ENCODE results near the gene NDUFS2.
"Not testable (repeated sequence)": the region's sequence is repeated elsewhere in the genome, so short reads cannot be mapped to it uniquely, and the experiment has no call there.

NDUFS2 gene

DNA sequence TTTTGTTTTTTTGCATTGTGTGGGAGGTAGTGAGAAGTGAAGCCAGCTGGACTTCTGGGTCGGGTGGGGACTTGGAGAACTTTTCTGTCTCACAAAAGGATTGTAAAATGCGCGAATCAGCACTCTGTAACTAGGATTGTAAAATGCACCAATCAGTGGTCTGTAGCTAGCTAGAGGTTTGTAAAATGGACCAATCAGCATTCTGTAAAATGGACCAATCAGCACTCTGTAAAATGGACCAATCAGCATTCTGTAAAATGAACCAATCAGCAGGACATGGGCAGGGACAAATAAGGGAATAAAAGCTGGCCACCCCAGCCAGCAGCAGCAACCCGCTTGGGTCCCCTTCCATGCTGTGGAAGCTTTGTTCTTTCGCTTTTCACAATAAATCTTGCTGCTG lies 47.9 kb downstream of the NDUFS2 start:
- DNase-seq (ENCODE audit: low read depth in 2 of 2), result not testable (repeated sequence)

DNA sequence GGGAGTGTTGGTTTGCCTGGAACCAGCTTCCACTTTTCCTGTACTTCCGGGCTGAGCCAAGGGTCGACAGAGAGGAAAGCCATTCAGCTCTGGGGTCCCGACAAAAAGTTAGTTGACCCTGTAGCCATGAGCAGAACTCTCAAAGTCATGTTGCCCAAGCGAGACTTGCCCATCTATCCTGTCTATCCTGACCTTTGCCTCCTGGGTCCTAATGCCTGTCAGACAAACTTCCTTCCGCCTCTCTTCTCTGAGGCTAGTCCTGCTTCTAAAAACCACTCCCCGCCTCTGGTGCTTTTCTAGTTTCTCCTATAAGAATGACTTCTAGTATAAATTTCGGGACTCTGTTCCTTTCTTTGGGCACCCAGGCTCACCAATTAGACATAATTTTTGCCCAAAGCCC lies 48.7 kb downstream of the NDUFS2 start:
- DNase-seq (ENCODE audit: low read depth in 2 of 2), result no peak

DNA sequence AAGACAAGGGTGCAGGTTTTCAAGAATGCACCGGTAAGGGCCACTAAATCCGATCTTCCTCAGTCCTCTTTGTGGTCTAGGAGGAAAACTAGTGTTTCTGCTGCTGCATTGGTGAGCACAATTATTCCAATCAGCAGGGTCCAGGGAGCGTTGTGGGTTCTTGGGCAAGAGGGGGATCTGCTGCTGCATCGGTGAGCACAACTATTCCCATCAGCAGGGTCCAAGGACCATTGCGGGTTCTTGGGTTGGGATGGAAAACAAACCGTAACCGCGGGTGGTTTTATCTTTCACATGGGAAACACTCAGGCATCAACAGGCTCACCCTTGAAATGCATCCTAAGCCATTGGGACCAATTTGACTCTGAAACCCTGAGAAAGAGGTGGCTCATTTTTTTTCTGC lies 49.4 kb downstream of the NDUFS2 start:
- DNase-seq (ENCODE audit: low read depth in 2 of 2), result no peak

DNA sequence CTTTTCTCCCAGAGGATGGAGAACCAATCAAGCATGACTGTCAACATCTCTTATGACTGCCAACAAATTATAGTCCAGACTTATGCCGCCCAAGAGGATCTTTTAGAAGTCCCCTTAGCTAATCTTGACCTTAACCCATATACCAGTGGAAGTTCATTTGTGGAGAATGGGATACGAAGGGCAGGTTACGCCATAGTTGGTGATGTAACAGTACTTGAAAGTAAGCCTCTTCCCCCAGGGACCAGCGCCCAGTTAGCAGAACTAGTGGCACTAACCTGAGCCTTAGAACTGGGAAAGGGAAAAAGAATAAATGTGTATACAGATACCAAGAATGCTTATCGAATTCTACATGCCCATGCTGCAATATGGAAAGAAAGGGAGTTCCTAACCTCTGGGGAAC lies 53.1 kb downstream of the NDUFS2 start:
- DNase-seq (ENCODE audit: low read depth in 2 of 2), result not testable (repeated sequence)

DNA sequence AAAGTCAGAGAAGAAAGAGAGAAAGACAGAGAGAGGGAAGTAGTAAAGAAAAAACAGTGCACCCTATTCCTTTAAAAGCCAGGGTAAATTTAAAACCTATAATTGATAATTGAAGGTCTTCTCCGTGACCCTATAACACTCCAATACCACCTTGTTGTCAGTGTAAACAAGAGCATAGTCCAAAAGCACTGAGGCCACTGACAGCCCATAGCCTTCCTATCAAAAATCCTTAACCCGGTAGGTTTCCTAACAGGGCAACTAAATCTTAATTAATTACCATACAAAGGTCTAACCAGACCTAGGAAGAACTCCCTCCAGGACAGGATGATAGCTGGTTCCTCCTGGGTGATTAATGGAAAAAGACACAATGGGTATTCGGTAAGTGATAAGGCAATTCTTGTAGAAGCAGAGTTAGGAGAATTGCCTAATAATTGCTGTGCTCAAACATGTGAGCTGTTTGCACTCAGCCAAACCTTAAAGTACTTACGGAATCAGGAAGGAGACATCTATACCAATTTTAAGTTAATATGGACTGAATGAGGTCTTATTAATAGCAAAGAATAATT lies 53.9 kb downstream of the NDUFS2 start:
- not testable (repeated sequence) for DNase-seq (ENCODE audit: low read depth in 2 of 2)

DNA sequence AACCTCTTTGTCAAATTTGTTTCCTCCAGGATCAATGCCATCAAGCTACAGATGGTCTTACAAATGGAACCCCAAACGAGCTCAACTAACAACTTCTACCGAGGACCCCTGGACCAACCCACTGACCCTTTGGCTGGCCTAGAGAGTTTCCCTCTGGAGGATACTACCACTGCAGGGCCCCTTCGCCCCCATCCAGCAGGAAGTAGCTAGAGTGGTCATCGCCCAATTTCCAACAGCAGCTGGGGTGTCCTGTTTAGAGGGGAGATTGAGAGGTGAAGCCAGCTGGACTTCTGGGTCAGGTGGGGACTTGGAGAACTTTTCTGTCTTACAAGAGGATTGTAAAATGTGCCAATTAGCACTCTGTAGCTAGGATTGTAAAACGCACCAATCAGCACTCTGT lies 54.9 kb downstream of the NDUFS2 start:
- not testable (repeated sequence) for DNase-seq (ENCODE audit: low read depth in 2 of 2)

DNA sequence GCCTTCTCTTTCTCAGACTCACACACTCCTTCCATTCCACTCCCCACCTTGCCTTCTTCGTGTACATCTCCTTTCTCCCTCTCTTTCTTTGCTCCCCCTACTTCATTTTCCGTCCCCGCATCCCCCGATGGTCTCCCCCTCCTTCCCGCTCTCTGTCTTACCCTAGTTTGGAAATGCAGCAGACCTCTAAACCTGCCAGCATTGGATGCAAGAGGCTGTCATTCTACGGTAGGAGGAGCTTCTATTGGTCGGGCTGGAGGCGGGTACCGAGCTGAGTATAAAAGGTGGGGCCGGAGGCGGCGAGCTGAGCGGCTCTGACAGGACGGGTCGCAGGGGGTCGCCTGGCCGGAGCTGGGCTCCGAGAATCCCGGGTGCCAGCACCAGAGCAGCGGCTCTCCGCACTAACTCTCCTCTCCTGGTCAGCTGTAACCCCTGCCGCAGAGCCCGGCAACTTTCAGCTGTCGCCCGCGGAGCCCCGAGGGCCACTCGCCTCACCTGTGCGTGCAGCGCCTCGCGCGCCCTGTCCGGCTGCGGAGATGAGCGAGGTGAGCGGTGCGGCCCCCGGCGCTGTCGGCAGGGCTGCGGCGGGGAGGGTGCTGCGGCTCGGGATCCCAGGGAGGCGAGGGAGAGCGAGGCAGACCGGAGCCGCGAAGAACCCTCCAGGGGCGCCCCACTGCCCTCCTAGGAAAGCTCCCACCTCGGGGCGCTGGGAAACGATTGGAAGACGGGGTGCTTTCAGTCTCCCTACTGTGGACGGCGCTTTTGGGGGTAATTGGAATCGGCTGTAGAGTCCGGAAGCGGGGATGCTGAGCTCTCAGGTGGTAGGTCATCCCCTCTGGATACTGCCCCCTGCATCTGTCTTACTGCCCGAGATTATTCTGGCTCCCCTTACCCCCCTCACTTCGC lies 56.5 kb downstream of the NDUFS2 start, which contains the start of gene PCP4L1:
PCP4L1 (plus strand) TSS at position 307 of the 906 bp plus-strand sequence; CDS start at position 537, 230 bp downstream.
- DNase-seq (ENCODE audit: low read depth in 2 of 2), result peak; percentile 10 to 35

DNA sequence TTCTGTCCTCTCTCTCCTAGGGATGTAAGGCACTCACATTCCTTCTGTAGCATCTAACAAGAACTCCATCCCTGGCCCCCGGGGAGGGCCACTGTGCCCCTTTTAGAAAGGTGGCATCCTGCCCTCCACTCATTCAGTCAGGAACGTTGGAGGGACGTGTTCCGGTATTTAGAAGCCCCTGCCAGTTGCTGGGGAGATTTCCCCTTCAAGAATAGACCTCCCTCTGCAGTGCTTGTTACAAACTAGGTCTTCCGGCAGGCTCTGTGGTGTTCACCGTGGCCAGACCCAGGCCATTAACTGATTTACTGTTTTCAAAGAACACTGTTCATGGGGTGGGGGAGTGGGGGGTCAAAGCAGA lies 57.2 kb downstream of the NDUFS2 start:
- DNase-seq (ENCODE audit: low read depth in 2 of 2), result no peak

DNA sequence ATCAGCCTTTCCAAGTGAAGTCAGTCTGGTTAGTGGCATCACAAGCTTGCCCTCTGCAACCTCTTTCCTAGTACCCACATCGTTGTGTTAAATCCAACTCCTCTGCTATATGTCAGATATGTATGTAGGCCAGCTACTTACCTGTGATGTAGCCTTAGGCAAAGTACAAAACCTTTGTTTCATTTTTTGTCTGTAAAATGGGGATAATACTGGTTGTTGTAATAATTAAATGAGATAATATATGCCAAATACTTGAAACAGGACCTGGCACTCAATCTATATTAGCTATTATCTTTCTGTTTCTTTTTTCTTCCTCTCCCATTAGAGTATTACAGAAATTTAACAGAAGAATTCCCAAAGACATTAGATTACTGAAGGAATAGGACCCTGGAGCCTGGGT lies 57.6 kb downstream of the NDUFS2 start:
- no peak for DNase-seq (ENCODE audit: low read depth in 2 of 2)

DNA sequence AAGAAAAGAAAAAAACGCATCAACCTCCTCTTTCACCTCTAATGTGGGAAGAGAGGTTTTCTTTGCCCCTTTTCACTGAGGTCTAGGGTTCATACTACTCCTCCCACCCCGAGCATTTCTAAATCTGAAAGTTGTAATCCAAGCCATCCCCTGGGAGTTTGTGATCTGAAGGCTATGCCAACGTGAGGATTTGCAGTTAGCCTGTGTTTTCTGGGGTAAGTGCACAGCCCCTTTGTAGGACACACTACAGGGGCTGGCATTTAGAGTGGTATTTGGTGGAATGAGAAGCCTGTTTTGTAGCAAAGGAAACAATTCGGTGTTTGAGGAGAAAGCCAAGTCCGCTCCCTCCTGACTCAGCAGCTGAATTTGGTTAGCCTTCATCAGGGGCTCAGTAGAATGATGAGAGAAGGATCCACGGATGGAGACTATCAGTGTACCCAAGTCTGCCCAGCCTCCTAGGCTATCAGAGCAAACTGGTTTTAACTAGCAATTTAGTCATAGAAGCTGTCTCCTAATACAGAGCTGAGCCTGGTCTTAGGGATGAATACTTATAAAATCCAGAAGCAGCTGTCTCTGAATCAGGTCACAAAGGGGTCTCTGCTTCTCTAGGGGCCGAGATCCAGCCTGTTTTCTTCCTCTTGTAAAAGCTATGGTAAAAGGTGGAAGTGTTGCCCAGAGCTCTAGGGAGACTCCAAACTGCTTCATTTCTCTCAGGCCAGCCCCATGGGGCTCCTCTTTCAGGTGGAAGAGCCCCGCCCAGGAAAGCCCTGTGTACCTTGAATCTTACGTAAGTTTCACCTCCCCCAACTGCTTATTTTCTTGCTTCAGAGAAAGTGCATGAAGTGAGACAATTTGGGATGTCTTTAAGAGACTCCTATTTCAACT lies 58.5 kb downstream of the NDUFS2 start:
- no peak for DNase-seq (ENCODE audit: low read depth in 2 of 2)

DNA sequence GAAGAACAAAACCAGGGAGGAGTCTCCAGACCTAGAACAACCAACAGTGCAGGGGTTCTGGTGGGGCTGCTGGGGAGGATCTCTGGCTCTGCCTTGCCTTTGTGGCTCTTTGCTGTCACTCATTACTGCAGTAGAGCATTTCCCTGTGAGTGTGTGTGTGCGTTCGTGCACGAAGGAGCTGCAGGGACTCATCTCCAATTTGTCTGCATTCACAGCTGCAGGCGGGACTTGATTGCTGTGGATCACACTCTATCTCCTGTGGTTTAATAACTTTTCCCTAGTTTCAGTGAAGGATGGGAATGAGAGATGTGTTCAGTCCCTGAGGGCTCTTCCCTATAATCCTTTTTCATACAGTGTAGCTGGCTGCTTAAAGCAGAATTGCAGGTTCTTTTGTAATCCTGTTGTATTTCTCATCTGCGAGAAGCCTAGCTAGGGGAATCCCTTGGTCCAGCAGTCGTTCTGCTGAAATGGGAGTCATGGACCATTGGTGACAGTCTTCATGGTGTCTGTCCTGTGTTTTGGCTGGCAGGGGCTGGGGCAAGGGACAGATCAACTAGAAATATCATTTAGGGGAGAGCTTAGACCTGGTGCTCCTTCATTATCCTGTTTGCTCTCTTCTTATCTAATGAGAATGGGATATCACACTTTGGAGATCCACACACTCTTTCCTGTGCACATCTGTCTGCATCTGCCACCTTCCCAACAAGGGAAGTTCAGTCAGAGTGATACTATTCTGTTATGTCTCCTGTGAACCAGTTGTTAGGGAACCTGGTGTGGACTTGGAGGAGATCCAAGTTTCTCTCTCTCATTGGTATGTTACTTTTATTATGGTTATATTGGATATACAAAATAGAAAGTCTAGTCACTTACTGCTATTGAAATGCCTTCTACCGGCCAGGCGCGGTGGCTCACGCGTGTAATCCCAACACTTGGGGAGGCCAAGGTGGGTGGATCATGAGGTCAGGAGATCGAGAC lies 59.4 kb downstream of the NDUFS2 start:
- no peak for DNase-seq (ENCODE audit: low read depth in 2 of 2)
